Mucosa of stomach (tissue), 1 donor: ENCODE results near the gene PNMA6F.
"Not testable (repeated sequence)": the region's sequence is repeated elsewhere in the genome, so short reads cannot be mapped to it uniquely, and the experiment has no call there.

ENCODE experiments used
- H3K27me3 ChIP-seq: one replicate; pipeline ENCODE4 v1.7.0; 2013; ENCODE audit warnings: mild to moderate bottlenecking, low read length; ENCODE audit not compliant: control insufficient read depth, insufficient read depth
- H3K36me3 ChIP-seq: one replicate; pipeline ENCODE4 v1.7.0; 2013; ENCODE audit warnings: low read length; ENCODE audit not compliant: control insufficient read depth, insufficient read depth
- H3K4me1 ChIP-seq: one replicate; pipeline ENCODE4 v1.7.0; 2013; ENCODE audit warnings: mild to moderate bottlenecking, low read length; ENCODE audit not compliant: control insufficient read depth, insufficient read depth
- H3K4me3 ChIP-seq: one replicate; pipeline ENCODE4 v1.7.0; 2013; ENCODE audit warnings: low read length
- H3K9ac ChIP-seq: one replicate; pipeline ENCODE4 v1.7.0; 2013; ENCODE audit warnings: mild to moderate bottlenecking, low read length, moderate library complexity
- H3K9me3 ChIP-seq: one replicate; pipeline ENCODE4 v1.7.0; 2013; ENCODE audit warnings: mild to moderate bottlenecking, low read length, moderate library complexity; ENCODE audit not compliant: control insufficient read depth
- donor health status: Pancreatic carcinoma.

Gene PNMA6F

GRCh38 chrX:153333266-153333665 is 11.7 kb upstream of the PNMA6F start:
- Histone ChIP-seq H3K9ac (no peak overlapping the region), H3K9me3 (no peaks in the 10 kb centered on the region), H3K27me3 (no peaks in the 10 kb centered on the region), H3K4me1 (no peaks in the 10 kb centered on the region), H3K36me3 (no peaks in the 10 kb centered on the region), H3K4me3 (no peak overlapping the region)

GRCh38 chrX:153327561-153327960 is 6.0 kb upstream of the PNMA6F start:
- Histone ChIP-seq H3K27me3 (no peaks in the 10 kb centered on the region), H3K9me3 (no peaks in the 10 kb centered on the region), H3K4me1 (no peaks in the 10 kb centered on the region), H3K9ac (no peak overlapping the region), H3K36me3 (no peaks in the 10 kb centered on the region), H3K4me3 (no peak overlapping the region)

GRCh38 chrX:153320555-153321184 is 897 bp downstream of the PNMA6F start:
- H3K4me3 ChIP-seq = no peak overlapping the region
- H3K9ac ChIP-seq = no peak overlapping the region
- peaks cover 9% of the 10 kb centered on the region for H3K27me3 ChIP-seq
- no peaks in the 10 kb centered on the region for H3K36me3 ChIP-seq
- no peaks in the 10 kb centered on the region for H3K4me1 ChIP-seq
- no peaks in the 10 kb centered on the region for H3K9me3 ChIP-seq

DNA sequence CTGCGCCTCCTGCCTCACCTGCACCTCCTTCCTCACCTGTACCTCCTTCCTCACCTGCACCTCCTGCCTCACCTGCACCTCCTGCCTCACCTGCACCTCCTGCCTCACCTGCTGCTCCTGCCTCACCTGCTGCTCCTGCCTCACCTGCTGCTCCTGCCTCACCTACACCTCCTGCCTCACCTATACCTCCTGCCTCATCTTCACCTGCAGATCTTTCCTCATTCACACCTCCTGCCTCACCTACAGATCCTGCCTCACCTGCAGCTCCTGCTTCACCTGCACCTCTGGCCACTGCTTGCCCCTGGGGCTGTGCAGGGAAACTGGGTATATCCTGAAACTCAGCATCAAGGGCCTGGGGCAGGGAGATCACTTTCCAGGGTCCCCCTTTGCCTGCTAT is 1.5 kb downstream of the PNMA6F start:
- not testable (repeated sequence) for H3K4me3 ChIP-seq, H3K9me3 ChIP-seq, H3K9ac ChIP-seq, H3K4me1 ChIP-seq, H3K27me3 ChIP-seq, H3K36me3 ChIP-seq

GRCh38 chrX:153319295-153320046 is 2.1 kb downstream of the PNMA6F start:
- Histone ChIP-seq H3K36me3 (no peaks in the 10 kb centered on the region), H3K4me3 (no peak overlapping the region), H3K9ac (no peak overlapping the region), H3K9me3 (no peaks in the 10 kb centered on the region), H3K27me3 (peaks cover 9% of the 10 kb centered on the region), H3K4me1 (no peaks in the 10 kb centered on the region)

- Histone ChIP-seq H3K4me3 (no peak overlapping the region), H3K9me3 (no peaks in the 10 kb centered on the region), H3K9ac (no peak overlapping the region), H3K27me3 (peaks cover 9% of the 10 kb centered on the region), H3K4me1 (no peaks in the 10 kb centered on the region), H3K36me3 (no peaks in the 10 kb centered on the region)
Observed at GRCh38 chrX:153318811-153319210, 2.8 kb downstream of the PNMA6F start.

- Histone ChIP-seq H3K36me3 (no peaks in the 10 kb centered on the region), H3K4me3 (no peak overlapping the region), H3K9ac (no peak overlapping the region), H3K27me3 (peaks cover 9% of the 10 kb centered on the region), H3K9me3 (no peaks in the 10 kb centered on the region), H3K4me1 (no peaks in the 10 kb centered on the region)
Observed at GRCh38 chrX:153317996-153318722, 3.4 kb downstream of the PNMA6F start.

DNA sequence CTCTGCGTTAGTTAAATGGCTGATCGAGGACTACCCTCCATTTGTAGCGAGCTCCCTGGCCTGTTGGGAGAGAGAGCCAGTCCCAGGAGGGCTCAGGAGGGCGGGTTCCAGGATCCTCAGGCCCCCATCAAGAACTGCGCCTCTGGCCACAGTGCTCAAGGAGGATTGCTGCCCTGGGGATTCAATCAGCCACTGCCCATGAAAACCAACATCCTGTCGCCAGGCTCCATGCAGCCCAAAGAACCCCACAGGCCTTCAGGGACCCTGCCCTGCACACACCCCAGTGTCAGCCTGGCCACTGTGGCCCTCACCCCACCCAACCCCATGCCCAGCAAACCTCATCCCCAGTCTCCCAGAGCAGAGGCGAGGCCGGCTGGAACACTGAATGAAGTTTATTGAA is 4.3 kb downstream of the PNMA6F start:
- H3K4me3 ChIP-seq = no peak overlapping the region
- no peaks in the 10 kb centered on the region for H3K4me1 ChIP-seq
- peaks cover 9% of the 10 kb centered on the region for H3K27me3 ChIP-seq
- no peaks in the 10 kb centered on the region for H3K36me3 ChIP-seq
- no peaks in the 10 kb centered on the region for H3K9me3 ChIP-seq
- no peak overlapping the region for H3K9ac ChIP-seq

GRCh38 chrX:153312842-153313241 is 8.7 kb downstream of the PNMA6F start:
- no peaks in the 10 kb centered on the region for H3K4me1 ChIP-seq
- no peaks in the 10 kb centered on the region for H3K9me3 ChIP-seq
- H3K9ac ChIP-seq = no peak overlapping the region
- H3K36me3 ChIP-seq = no peaks in the 10 kb centered on the region
- H3K27me3 ChIP-seq = no peaks in the 10 kb centered on the region
- no peak overlapping the region for H3K4me3 ChIP-seq

- H3K27me3 ChIP-seq = no peaks in the 10 kb centered on the region
- H3K4me3 ChIP-seq = no peak overlapping the region
- H3K9me3 ChIP-seq = no peaks in the 10 kb centered on the region
- no peaks in the 10 kb centered on the region for H3K4me1 ChIP-seq
- no peaks in the 10 kb centered on the region for H3K36me3 ChIP-seq
- H3K9ac ChIP-seq = no peak overlapping the region
Observed at GRCh38 chrX:153312041-153312440, 9.5 kb downstream of the PNMA6F start.

DNA sequence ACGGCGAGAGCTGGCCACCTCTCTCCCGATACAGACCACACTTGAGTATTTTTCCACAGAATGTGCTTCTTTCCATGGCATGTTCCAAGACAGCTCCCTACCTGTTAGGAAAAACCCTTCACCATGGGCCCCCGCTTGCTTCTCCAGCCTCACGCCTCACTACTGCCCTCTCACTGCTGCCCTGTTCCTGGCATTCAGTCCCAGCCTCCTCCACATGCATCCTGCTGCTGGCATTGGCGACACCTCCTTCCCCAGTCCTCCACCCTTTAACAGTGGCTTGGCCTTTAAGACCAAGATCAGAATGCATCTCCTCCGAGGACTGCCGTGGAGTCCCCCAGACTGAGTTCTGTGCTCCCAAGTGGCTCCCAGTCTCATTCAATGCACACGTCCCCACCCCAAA is 10.7 kb downstream of the PNMA6F start:
- no peaks in the 10 kb centered on the region for H3K9me3 ChIP-seq
- no peak overlapping the region for H3K9ac ChIP-seq
- H3K4me3 ChIP-seq = no peak overlapping the region
- H3K4me1 ChIP-seq = no peaks in the 10 kb centered on the region
- no peaks in the 10 kb centered on the region for H3K27me3 ChIP-seq
- no peaks in the 10 kb centered on the region for H3K36me3 ChIP-seq
